HEK293 (cell line): ENCODE measurements around the gene GRB7.

ENCODE experiments used
- GLIS1 ChIP-seq: fragments of 450-650 bp; formaldehyde crosslinking; IDR thresholded peaks from 2 replicates; pipeline ENCODE4 v1.5.1; 2016; ENCODE audit warnings: missing biosample characterization, missing genetic modification characterization
- KLF1 ChIP-seq: fragments of 450-650 bp; formaldehyde crosslinking; IDR thresholded peaks from 2 replicates; pipeline ENCODE4 v1.5.1; 2016; ENCODE audit warnings: missing biosample characterization, missing genetic modification characterization
- KLF9 ChIP-seq: fragments of 450-650 bp; formaldehyde crosslinking; IDR thresholded peaks from 2 replicates; pipeline ENCODE4 v1.5.1; 2016; ENCODE audit warnings: missing biosample characterization, missing genetic modification characterization, low read depth
- OVOL3 ChIP-seq: fragments of 450-650 bp; formaldehyde crosslinking; IDR thresholded peaks from 2 replicates; pipeline ENCODE4 v1.5.1; 2016; ENCODE audit warnings: missing biosample characterization, missing genetic modification characterization
- SCRT1 ChIP-seq: fragments of 450-650 bp; formaldehyde crosslinking; IDR thresholded peaks from 2 replicates; pipeline ENCODE4 v1.5.1; 2016; ENCODE audit warnings: missing biosample characterization, missing genetic modification characterization, borderline replicate concordance
- ZBTB17 ChIP-seq: fragments of 450-650 bp; formaldehyde crosslinking; IDR thresholded peaks from 2 replicates; pipeline ENCODE4 v1.5.1; 2016; ENCODE audit warnings: missing biosample characterization, missing genetic modification characterization
- ZBTB44 ChIP-seq: fragments of 450-650 bp; IDR thresholded peaks from 2 replicates; pipeline ENCODE4 v1.5.1; 2018; ENCODE audit warnings: missing biosample characterization, mild to moderate bottlenecking, missing genetic modification characterization
- ZBTB48 ChIP-seq: fragments of 450-650 bp; formaldehyde crosslinking; IDR thresholded peaks from 2 replicates; pipeline ENCODE4 v1.5.1; 2016; ENCODE audit warnings: missing biosample characterization, missing genetic modification characterization
- ZFHX2 ChIP-seq: fragments of 450-650 bp; formaldehyde crosslinking; conservative IDR thresholded peaks from 2 replicates; pipeline ENCODE4 v1.5.1; 2016; ENCODE audit warnings: missing biosample characterization, missing genetic modification characterization
- ZFP41 ChIP-seq: fragments of 450-650 bp; formaldehyde crosslinking; IDR thresholded peaks from 2 replicates; pipeline ENCODE4 v1.5.1; 2016; ENCODE audit warnings: missing biosample characterization, missing genetic modification characterization, borderline replicate concordance
- ZNF112 ChIP-seq: fragments of 450-650 bp; formaldehyde crosslinking; IDR thresholded peaks from 2 replicates; pipeline ENCODE4 v1.5.0; 2017; ENCODE audit warnings: missing biosample characterization, missing genetic modification characterization
- ZNF132 ChIP-seq: fragments of 450-650 bp; formaldehyde crosslinking; IDR thresholded peaks from 2 replicates; pipeline ENCODE4 v1.5.1; 2017; ENCODE audit warnings: missing biosample characterization, missing genetic modification characterization, borderline replicate concordance
- ZNF133 ChIP-seq: fragments of 450-650 bp; formaldehyde crosslinking; IDR thresholded peaks from 2 replicates; pipeline ENCODE4 v1.5.1; 2016; ENCODE audit warnings: missing biosample characterization, missing genetic modification characterization
- ZNF155 ChIP-seq: fragments of 450-650 bp; formaldehyde crosslinking; IDR thresholded peaks from 2 replicates; pipeline ENCODE4 v1.5.1; 2016; ENCODE audit warnings: missing biosample characterization, missing genetic modification characterization
- ZNF214 ChIP-seq: fragments of 450-650 bp; formaldehyde crosslinking; IDR thresholded peaks from 2 replicates; pipeline ENCODE4 v1.5.1; 2017; ENCODE audit warnings: missing biosample characterization, mild to moderate bottlenecking, missing genetic modification characterization, borderline replicate concordance
- ZNF239 ChIP-seq: fragments of 450-650 bp; formaldehyde crosslinking; IDR thresholded peaks from 2 replicates; pipeline ENCODE4 v1.5.1; 2016; ENCODE audit warnings: missing biosample characterization, missing genetic modification characterization
- ZNF292 ChIP-seq: fragments of 450-650 bp; formaldehyde crosslinking; IDR thresholded peaks from 2 replicates; pipeline ENCODE4 v1.5.1; 2016; ENCODE audit warnings: low read depth, missing biosample characterization, missing genetic modification characterization, borderline replicate concordance
- ZNF341 ChIP-seq: fragments of 450-650 bp; formaldehyde crosslinking; IDR thresholded peaks from 2 replicates; pipeline ENCODE4; 2016; ENCODE audit warnings: low read depth, missing biosample characterization, missing genetic modification characterization
- ZNF394 ChIP-seq: fragments of 450-650 bp; formaldehyde crosslinking; IDR thresholded peaks from 2 replicates; pipeline ENCODE4 v1.5.1; 2016; ENCODE audit warnings: missing biosample characterization, missing genetic modification characterization, mild to moderate bottlenecking, moderate library complexity, borderline replicate concordance
- ZNF501 ChIP-seq: fragments of 450-650 bp; formaldehyde crosslinking; IDR thresholded peaks from 2 replicates; pipeline ENCODE4 v1.5.1; 2016; ENCODE audit warnings: missing biosample characterization, missing genetic modification characterization
- ZNF529 ChIP-seq: fragments of 450-650 bp; formaldehyde crosslinking; IDR thresholded peaks from 2 replicates; pipeline ENCODE4 v1.5.1; 2017; ENCODE audit warnings: missing genetic modification characterization, missing biosample characterization; ENCODE audit not compliant: insufficient replicate concordance
- ZNF530 ChIP-seq: fragments of 450-650 bp; formaldehyde crosslinking; IDR thresholded peaks from 2 replicates; pipeline ENCODE4 v1.5.1; 2016; ENCODE audit warnings: low read depth, missing biosample characterization, missing genetic modification characterization
- ZNF610 ChIP-seq: fragments of 450-650 bp; formaldehyde crosslinking; IDR thresholded peaks from 2 replicates; pipeline ENCODE4 v1.5.1; 2016; ENCODE audit warnings: missing biosample characterization, missing genetic modification characterization, borderline replicate concordance
- ZNF623 ChIP-seq: fragments of 450-650 bp; formaldehyde crosslinking; IDR thresholded peaks from 2 replicates; pipeline ENCODE4 v1.5.1; 2016; ENCODE audit warnings: missing biosample characterization, missing genetic modification characterization
- ZNF629 ChIP-seq: fragments of 450-650 bp; formaldehyde crosslinking; IDR thresholded peaks from 2 replicates; pipeline ENCODE4 v1.5.1; 2017; ENCODE audit warnings: missing biosample characterization, missing genetic modification characterization
- ZNF707 ChIP-seq: fragments of 450-650 bp; formaldehyde crosslinking; IDR thresholded peaks from 2 replicates; pipeline ENCODE4 v1.5.1; 2016; ENCODE audit warnings: missing biosample characterization, missing genetic modification characterization
- ZNF747 ChIP-seq: fragments of 450-650 bp; formaldehyde crosslinking; IDR thresholded peaks from 2 replicates; pipeline ENCODE4 v1.5.1; 2016; ENCODE audit warnings: missing biosample characterization, missing genetic modification characterization
- ZNF76 ChIP-seq: fragments of 450-650 bp; formaldehyde crosslinking; IDR thresholded peaks from 2 replicates; pipeline ENCODE4; 2016; ENCODE audit warnings: low read depth, missing biosample characterization, missing genetic modification characterization, borderline replicate concordance
- ZNF776 ChIP-seq: fragments of 450-650 bp; formaldehyde crosslinking; IDR thresholded peaks from 2 replicates; pipeline ENCODE4 v1.5.0; 2017; ENCODE audit warnings: missing biosample characterization, missing genetic modification characterization, borderline replicate concordance
- ZSCAN16 ChIP-seq: fragments of 450-650 bp; formaldehyde crosslinking; IDR thresholded peaks from 2 replicates; pipeline ENCODE4 v1.5.1; 2016; ENCODE audit warnings: missing biosample characterization, missing genetic modification characterization
- ZSCAN18 ChIP-seq: fragments of 450-650 bp; formaldehyde crosslinking; IDR thresholded peaks from 2 replicates; pipeline ENCODE4 v1.5.1; 2016; ENCODE audit warnings: missing biosample characterization, missing genetic modification characterization
- TF ChIP-seq, protein P1 (sequence below): fragments of 450-650 bp; formaldehyde crosslinking; optimal IDR thresholded peaks from 2 replicates; pipeline ENCODE3; 2016; ENCODE audit warnings: missing biosample characterization, mild to moderate bottlenecking, missing genetic modification characterization
- TF ChIP-seq, protein P2 (sequence below): fragments of 450-650 bp; formaldehyde crosslinking; IDR thresholded peaks from 2 replicates; pipeline ENCODE4 v1.5.1; 2016; ENCODE audit warnings: missing biosample characterization, missing genetic modification characterization, low read depth
- TF ChIP-seq, protein P3 (sequence below): fragments of 450-650 bp; formaldehyde crosslinking; IDR thresholded peaks from 2 replicates; pipeline ENCODE4 v1.5.1; 2017; ENCODE audit warnings: missing biosample characterization, missing genetic modification characterization

The GRB7 gene

GRCh38 chr17:39730095-39730921 is 7.4 kb upstream of the GRB7 start, which contains the start of gene MIEN1 (continued):
- TF ChIP-seq ZSCAN18 (no peak), ZNF707 (tag by site-specific recombination) (no peak), ZNF530 (tag by site-specific recombination) (no peak), ZNF610 (tag by site-specific recombination) (peak; percentile 79), ZBTB17 (tag by site-specific recombination) (peak; percentile 78), SCRT1 (tag by site-specific recombination) (no peak), ZNF112 (tag by site-specific recombination) (no peak), ZFP41 (tag by site-specific recombination) (no peak), ZNF501 (tag by site-specific recombination) (peak; percentile 73; the same call in 1 of the 2 replicates), ZNF629 (tag by site-specific recombination) (peak; percentile 60; the same call in 1 of the 2 replicates), ZFHX2 (no peak), ZNF239 (tag by site-specific recombination) (no peak), ZNF133 (tag by site-specific recombination) (no peak), ZNF623 (no peak), KLF1 (tag by site-specific recombination) (peak; percentile 35; the same call in 1 of the 2 replicates), ZNF341 (tag by site-specific recombination) (no peak), ZNF155 (tag by site-specific recombination) (no peak), ZBTB48 (tag by site-specific recombination) (peak; percentile 26; the same call in 1 of the 2 replicates), KLF9 (tag by site-specific recombination) (peak; percentile 82), ZNF776 (no peak), OVOL3 (tag by site-specific recombination) (peak; percentile 9; the same call in 1 of the 2 replicates), ZNF529 (tag by site-specific recombination) (no peak), ZNF747 (tag by site-specific recombination) (no peak), GLIS1 (tag by site-specific recombination) (peak; percentile 59), ZNF132 (no peak), ZNF292 (tag by site-specific recombination) (no peak), ZNF394 (peak; percentile 30; the same call in 1 of the 2 replicates), ZNF214 (tag by site-specific recombination) (no peak), ZBTB44 (no peak), ZSCAN16 (tag by site-specific recombination) (peak; percentile 85), ZNF76 (tag by site-specific recombination) (0 out of 2 replicates have a peak, but pooled peaks have one; percentile 59)
- TF ChIP-seq, protein P1, sequence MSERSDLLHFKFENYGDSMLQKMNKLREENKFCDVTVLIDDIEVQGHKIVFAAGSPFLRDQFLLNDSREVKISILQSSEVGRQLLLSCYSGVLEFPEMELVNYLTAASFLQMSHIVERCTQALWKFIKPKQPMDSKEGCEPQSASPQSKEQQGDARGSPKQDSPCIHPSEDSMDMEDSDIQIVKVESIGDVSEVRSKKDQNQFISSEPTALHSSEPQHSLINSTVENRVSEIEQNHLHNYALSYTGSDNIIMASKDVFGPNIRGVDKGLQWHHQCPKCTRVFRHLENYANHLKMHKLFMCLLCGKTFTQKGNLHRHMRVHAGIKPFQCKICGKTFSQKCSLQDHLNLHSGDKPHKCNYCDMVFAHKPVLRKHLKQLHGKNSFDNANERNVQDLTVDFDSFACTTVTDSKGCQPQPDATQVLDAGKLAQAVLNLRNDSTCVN (tag by site-specific recombination), result peak; percentile 90
- TF ChIP-seq, protein P2, sequence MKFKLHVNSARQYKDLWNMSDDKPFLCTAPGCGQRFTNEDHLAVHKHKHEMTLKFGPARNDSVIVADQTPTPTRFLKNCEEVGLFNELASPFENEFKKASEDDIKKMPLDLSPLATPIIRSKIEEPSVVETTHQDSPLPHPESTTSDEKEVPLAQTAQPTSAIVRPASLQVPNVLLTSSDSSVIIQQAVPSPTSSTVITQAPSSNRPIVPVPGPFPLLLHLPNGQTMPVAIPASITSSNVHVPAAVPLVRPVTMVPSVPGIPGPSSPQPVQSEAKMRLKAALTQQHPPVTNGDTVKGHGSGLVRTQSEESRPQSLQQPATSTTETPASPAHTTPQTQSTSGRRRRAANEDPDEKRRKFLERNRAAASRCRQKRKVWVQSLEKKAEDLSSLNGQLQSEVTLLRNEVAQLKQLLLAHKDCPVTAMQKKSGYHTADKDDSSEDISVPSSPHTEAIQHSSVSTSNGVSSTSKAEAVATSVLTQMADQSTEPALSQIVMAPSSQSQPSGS (tag by site-specific recombination), result no peak
- TF ChIP-seq, protein P3, sequence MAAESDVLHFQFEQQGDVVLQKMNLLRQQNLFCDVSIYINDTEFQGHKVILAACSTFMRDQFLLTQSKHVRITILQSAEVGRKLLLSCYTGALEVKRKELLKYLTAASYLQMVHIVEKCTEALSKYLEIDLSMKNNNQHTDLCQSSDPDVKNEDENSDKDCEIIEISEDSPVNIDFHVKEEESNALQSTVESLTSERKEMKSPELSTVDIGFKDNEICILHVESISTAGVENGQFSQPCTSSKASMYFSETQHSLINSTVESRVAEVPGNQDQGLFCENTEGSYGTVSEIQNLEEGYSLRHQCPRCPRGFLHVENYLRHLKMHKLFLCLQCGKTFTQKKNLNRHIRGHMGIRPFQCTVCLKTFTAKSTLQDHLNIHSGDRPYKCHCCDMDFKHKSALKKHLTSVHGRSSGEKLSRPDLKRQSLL (tag by site-specific recombination), result no peak; the same call in 1 of the 2 replicates
